ENCODE data around the gene AASS. TPM values are rescaled to one million over a fixed set of nuclear protein-coding genes. Genes with fewer than 3 reads are reported as not detected.

AASS gene
- total RNA-seq, 1 donor from 2014 or later = 84.4 TPM

DNA sequence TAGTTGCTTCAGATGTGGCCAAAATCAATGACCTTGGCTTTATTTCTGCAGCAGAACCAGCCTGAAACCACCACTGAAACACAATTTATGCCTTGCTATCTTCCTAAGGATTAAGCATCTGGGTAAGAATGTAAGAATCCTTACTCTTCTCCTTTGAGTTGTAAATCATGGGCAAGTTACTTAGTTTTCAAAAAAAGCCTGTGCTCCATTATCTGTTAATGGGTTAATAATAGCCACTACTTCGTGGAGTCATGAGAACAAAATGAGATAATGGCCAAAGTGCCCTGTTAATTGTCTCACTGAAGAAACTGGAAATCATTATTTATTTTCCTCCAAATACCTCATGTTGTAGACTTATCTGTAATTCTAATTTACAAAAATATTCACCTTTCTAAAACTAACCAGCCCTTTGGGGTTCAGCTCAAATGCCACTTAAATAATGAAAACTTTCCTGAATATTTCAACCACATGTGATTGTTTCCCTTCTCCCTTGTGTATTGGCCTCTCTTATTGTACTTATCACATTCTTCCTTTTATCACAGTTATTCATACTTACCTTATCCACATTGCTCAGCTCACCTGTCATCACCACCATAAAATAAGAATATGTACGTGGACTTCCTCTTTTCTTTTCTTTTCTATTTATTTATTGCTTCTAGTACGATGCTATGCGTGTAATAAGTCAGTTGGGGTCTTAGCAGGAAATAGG lies 2.0 kb upstream of the AASS start:
- TF ChIP-seq, protein P1, sequence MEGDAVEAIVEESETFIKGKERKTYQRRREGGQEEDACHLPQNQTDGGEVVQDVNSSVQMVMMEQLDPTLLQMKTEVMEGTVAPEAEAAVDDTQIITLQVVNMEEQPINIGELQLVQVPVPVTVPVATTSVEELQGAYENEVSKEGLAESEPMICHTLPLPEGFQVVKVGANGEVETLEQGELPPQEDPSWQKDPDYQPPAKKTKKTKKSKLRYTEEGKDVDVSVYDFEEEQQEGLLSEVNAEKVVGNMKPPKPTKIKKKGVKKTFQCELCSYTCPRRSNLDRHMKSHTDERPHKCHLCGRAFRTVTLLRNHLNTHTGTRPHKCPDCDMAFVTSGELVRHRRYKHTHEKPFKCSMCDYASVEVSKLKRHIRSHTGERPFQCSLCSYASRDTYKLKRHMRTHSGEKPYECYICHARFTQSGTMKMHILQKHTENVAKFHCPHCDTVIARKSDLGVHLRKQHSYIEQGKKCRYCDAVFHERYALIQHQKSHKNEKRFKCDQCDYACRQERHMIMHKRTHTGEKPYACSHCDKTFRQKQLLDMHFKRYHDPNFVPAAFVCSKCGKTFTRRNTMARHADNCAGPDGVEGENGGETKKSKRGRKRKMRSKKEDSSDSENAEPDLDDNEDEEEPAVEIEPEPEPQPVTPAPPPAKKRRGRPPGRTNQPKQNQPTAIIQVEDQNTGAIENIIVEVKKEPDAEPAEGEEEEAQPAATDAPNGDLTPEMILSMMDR (conservative IDR thresholded peaks at IDR 0.05) = no peak
- Mint-ChIP-seq H3K27me3 (ENCODE audit: low read depth) (no peaks in the 10 kb centered on the region), H3K4me1 (peaks cover 34% of the 10 kb centered on the region), H3K36me3 (ENCODE audit: low read depth) (peaks cover 3% of the 10 kb centered on the region), H3K9me3 (no peaks in the 10 kb centered on the region), H3K27ac (ENCODE audit: unreplicated experiment) (peak overlapping the region; percentile 36), H3K4me3 (peak overlapping the region; percentile 75)
- no peak for DNase-seq (ENCODE audit: low read depth, low spot score)

DNA sequence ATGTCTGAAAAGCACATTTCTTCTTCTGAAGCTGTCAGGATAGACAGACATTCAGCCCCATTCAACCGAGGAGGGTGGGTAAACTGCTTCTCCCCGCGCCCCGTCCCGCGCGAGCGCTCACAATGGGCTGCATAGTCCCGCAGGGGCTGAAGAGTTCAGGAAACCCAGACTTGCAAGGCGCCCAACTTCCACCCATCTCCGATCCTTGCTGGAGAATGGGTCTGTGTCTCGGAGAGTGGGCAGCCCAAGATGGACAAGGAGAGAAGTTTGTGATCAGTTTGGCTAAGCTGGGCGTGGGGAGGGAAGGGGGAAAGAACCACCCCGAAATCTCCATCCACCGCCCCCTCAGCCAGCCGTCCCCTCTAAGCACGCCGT lies 686 bp downstream of the AASS start:
- Mint-ChIP-seq H3K9me3 (no peaks in the 10 kb centered on the region), H3K4me3 (peak overlapping the region; percentile 95), H3K27me3 (ENCODE audit: low read depth) (no peaks in the 10 kb centered on the region), H3K27ac (ENCODE audit: unreplicated experiment) (peak overlapping the region; percentile 99), H3K4me1 (peaks cover 38% of the 10 kb centered on the region), H3K36me3 (ENCODE audit: low read depth) (peaks cover 3% of the 10 kb centered on the region)
- DNase-seq (ENCODE audit: low read depth, low spot score) = peak; percentile 37
- TF ChIP-seq, protein P1 (conservative IDR thresholded peaks at IDR 0.05) = no peak

- peaks cover 56% of the 10 kb centered on the region for H3K4me1 Mint-ChIP-seq
- no peak overlapping the region for H3K4me3 Mint-ChIP-seq
- H3K36me3 Mint-ChIP-seq (ENCODE audit: low read depth) = peaks cover 3% of the 10 kb centered on the region
- H3K9me3 Mint-ChIP-seq = no peaks in the 10 kb centered on the region
- no peak overlapping the region for H3K27ac Mint-ChIP-seq (ENCODE audit: unreplicated experiment)
- DNase-seq (ENCODE audit: low read depth, low spot score) = no peak
- no peaks in the 10 kb centered on the region for H3K27me3 Mint-ChIP-seq (ENCODE audit: low read depth)
- TF ChIP-seq, protein P1 (conservative IDR thresholded peaks at IDR 0.05) = no peak
These were observed 3.1 kb downstream of the AASS start for GRCh38 chr7:122140918-122141317.

- Mint-ChIP-seq H3K27ac (ENCODE audit: unreplicated experiment) (no peak overlapping the region), H3K4me1 (peaks cover 41% of the 10 kb centered on the region), H3K4me3 (no peak overlapping the region), H3K9me3 (peaks cover 2% of the 10 kb centered on the region), H3K36me3 (ENCODE audit: low read depth) (peaks cover 8% of the 10 kb centered on the region), H3K27me3 (ENCODE audit: low read depth) (no peaks in the 10 kb centered on the region)
- TF ChIP-seq, protein P1 (conservative IDR thresholded peaks at IDR 0.05) = no peak
- no peak for DNase-seq (ENCODE audit: low read depth, low spot score)
These were observed 6.6 kb downstream of the AASS start for GRCh38 chr7:122137251-122138077.

DNA sequence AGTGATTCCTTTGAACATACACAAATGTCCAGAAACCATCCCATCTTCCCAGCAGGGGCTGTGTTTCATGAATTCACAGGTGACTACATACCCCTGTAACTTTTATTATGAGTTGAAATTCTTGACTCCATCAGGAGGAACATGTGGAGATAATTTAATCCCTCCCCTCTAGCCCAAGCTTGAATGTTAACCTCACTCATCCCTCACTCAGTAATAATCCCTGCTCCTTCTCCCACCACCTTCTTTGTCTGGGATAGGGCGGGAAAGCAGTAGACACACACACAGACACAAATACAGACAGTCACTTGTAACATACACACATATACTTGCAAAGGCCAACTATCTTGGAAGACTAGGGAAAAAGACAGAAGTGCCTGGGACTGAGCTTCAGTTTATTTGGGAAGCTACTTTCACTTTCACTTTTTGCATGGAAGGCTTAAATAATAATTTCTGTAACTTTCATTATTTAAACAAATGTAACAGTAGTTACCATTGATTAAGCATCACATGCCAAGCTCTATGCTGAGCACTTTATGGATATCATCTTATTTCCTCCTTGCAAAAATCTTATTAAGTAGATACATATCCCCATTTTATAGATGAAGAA lies 7.3 kb downstream of the AASS start:
- TF ChIP-seq, protein P1 (conservative IDR thresholded peaks at IDR 0.05) = no peak
- Mint-ChIP-seq H3K4me1 (peaks cover 34% of the 10 kb centered on the region), H3K4me3 (no peak overlapping the region), H3K36me3 (ENCODE audit: low read depth) (peaks cover 8% of the 10 kb centered on the region), H3K9me3 (peaks cover 2% of the 10 kb centered on the region), H3K27ac (ENCODE audit: unreplicated experiment) (no peak overlapping the region), H3K27me3 (ENCODE audit: low read depth) (no peaks in the 10 kb centered on the region)
- no peak for DNase-seq (ENCODE audit: low read depth, low spot score)
